GM12878 (cell line): ENCODE results near the gene BATF3. TPM values are rescaled to one million over a fixed set of nuclear protein-coding genes. Genes with fewer than 3 reads are reported as not detected.
A peak's percentile ranks its signal among the peaks of the same experiment; 100 is the strongest.

Experiments used
- ATAC-seq: fragments of 200-7000 bp; cut with Tn5 transposase; 3 replicates; pipeline ENCODE4 v1.9.1; 2020; ENCODE audit warnings: mild to moderate bottlenecking, moderate library complexity
- BruUV-seq: library from RNA; stranded (reverse); fragments of 400-500 nt; replicated peaks from 2 replicates; lab custom pipeline; 2021; lab: Mats Ljungman, UMichigan
- CTCF ChIA-PET: fragments of 300-600 bp; sonication (Branson Sonifier 250); formaldehyde crosslinking; extraction: SDS; loops from one replicate; lab custom pipeline; 2021; ENCODE audit warnings: inconsistent platforms; lab: Yijun Ruan, JAX
- POLR2A ChIA-PET: fragments of 350-600 bp; formaldehyde crosslinking; extraction: SDS; loops from one replicate; lab custom pipeline; 2021; ENCODE audit warnings: inconsistent platforms; lab: Charles Lee
- RAD21 ChIA-PET: fragments of 300-600 bp; sonication (Branson Sonifier 250); formaldehyde crosslinking; loops from one replicate; lab custom pipeline; 2023; ENCODE audit warnings: antibody characterized with exemption; ENCODE audit not compliant: unreplicated experiment; lab: Charles Lee
- SMC1A ChIA-PET: fragments of 300-600 bp; sonication (Branson Sonifier 250); formaldehyde crosslinking; loops from one replicate; lab custom pipeline; 2023; ENCODE audit not compliant: unreplicated experiment, uncharacterized antibody; lab: Charles Lee
- DNase-seq: peaks from one replicate; pipeline ENCODE4 v3.0.0-alpha.2; 2011; ENCODE audit warnings: low read depth, low spot score
- FAIRE-seq: peaks from 3 replicates; lab custom pipeline; 2011; peaks lifted over from hg19 to GRCh38; lab: Jason Lieb, UNC
- H2AFZ ChIP-seq: 2 replicates; pipeline ENCODE4 v1.6.0; 2011; ENCODE audit warnings: low read depth, low read length, control low read depth; ENCODE audit not compliant: control insufficient read depth
- H3K27ac ChIP-seq: 2 replicates; pipeline ENCODE4 v1.5.1; 2011; ENCODE audit warnings: control low read depth; ENCODE audit not compliant: control insufficient read depth, insufficient read depth
- H3K27me3 ChIP-seq, 2 experiments: replicated peaks in 1 of 2; 2 replicates each; pipeline versions ENCODE4 v1.6.0 to v1.6.1; 2011; ENCODE audit warnings: low read length in 1 of 2; ENCODE audit not compliant: control insufficient read depth in 2 of 2, insufficient read depth in 2 of 2
- H3K36me3 ChIP-seq, 2 experiments: 2 replicates each; pipeline ENCODE4 v1.5.1; 2011; ENCODE audit warnings: low read length in 1 of 2; ENCODE audit not compliant: control insufficient read depth in 2 of 2, insufficient read depth in 2 of 2
- H3K4me1 ChIP-seq: 2 replicates; pipeline ENCODE4 v1.6.1; 2011; ENCODE audit warnings: mild to moderate bottlenecking, low read length, moderate library complexity, mixed read lengths; ENCODE audit not compliant: control insufficient read depth, insufficient read depth
- H3K4me2 ChIP-seq: 2 replicates; pipeline ENCODE4 v1.6.0; 2011; ENCODE audit warnings: control low read depth; ENCODE audit not compliant: control insufficient read depth, insufficient read depth
- H3K4me3 ChIP-seq: fragments of 200-600 bp; sonication (generic); 2 replicates; pipeline ENCODE4 v1.5.1; 2016
- H3K79me2 ChIP-seq: 2 replicates; pipeline ENCODE4 v1.6.0; 2011; ENCODE audit warnings: low read length; ENCODE audit not compliant: control insufficient read depth, insufficient read depth
- H3K9ac ChIP-seq: 2 replicates; pipeline ENCODE4 v1.8.0; 2011; ENCODE audit warnings: low read length, control low read depth, mixed read lengths; ENCODE audit not compliant: control insufficient read depth, insufficient read depth
- H3K9me3 ChIP-seq: replicated peaks from 3 replicates; pipeline ENCODE4 v1.5.1; 2011; ENCODE audit warnings: mild to moderate bottlenecking, low read length; ENCODE audit not compliant: control insufficient read depth, insufficient read depth
- H4K20me1 ChIP-seq: 2 replicates; pipeline ENCODE4 v1.6.0; 2011; ENCODE audit not compliant: control insufficient read depth, insufficient read depth
- CEBPZ ChIP-seq: fragments of 150-350 bp; IDR thresholded peaks from 2 replicates; pipeline ENCODE4 v1.6.1; 2016; ENCODE audit warnings: low read depth, low read length
- CREM ChIP-seq: IDR thresholded peaks from 2 replicates; pipeline ENCODE4 v1.6.1; 2014; ENCODE audit warnings: antibody characterized with exemption, low read depth
- CTCF ChIP-seq, 3 experiments: IDR thresholded peaks in 2 of 3; conservative IDR thresholded peaks in 1 of 3; 2 replicates each; pipeline ENCODE4 v1.5.1; 2011; ENCODE audit warnings: low read depth in 3 of 3, low read length in 3 of 3, mild to moderate bottlenecking in 3 of 3, control low read depth in 2 of 3, moderate library complexity in 2 of 3, inconsistent platforms in 1 of 3, mixed read lengths in 1 of 3; ENCODE audit not compliant: control insufficient read depth in 2 of 3, insufficient read depth in 1 of 3; ENCODE audit errors: extremely low read depth in 1 of 3
- LARP7 ChIP-seq: fragments of 450-650 bp; IDR thresholded peaks from 2 replicates; pipeline ENCODE4 v1.6.1; 2017; ENCODE audit warnings: mild to moderate bottlenecking
- MTA2 ChIP-seq: fragments of 450-650 bp; IDR thresholded peaks from 2 replicates; pipeline ENCODE4 v1.6.1; 2016; ENCODE audit warnings: low read depth, mild to moderate bottlenecking, moderate library complexity
- MYB ChIP-seq: fragments of 150-350 bp; IDR thresholded peaks from 2 replicates; pipeline ENCODE4 v1.6.1; 2014; ENCODE audit warnings: mild to moderate bottlenecking, low read depth, low read length, borderline replicate concordance
- SP1 ChIP-seq: IDR thresholded peaks from one replicate; pipeline ENCODE4 v1.6.1; 2011; ENCODE audit warnings: low read depth, low read length
- SPI1 ChIP-seq: IDR thresholded peaks from 2 replicates; pipeline ENCODE4 v1.6.1; 2011; ENCODE audit warnings: low read depth, mild to moderate bottlenecking, low read length, moderate library complexity, borderline replicate concordance; ENCODE audit not compliant: insufficient read depth
- SUPT20H ChIP-seq: IDR thresholded peaks from 2 replicates; pipeline ENCODE4 v1.6.1; 2011; ENCODE audit warnings: low read depth, mild to moderate bottlenecking, low read length, moderate library complexity, borderline replicate concordance; ENCODE audit not compliant: control insufficient read depth
- ZBTB4 ChIP-seq: fragments of 450-650 bp; formaldehyde crosslinking; IDR thresholded peaks from 2 replicates; pipeline ENCODE4 v1.4.0; 2022; ENCODE audit warnings: mild to moderate bottlenecking, moderate library complexity
- WGBS: methylation state at CpG from one replicate; pipeline ENCODE4 v1.1.6; 2016; ENCODE audit warnings: low lambda C conversion rate; ENCODE audit not compliant: insufficient replicate concordance, insufficient coverage; ENCODE audit errors: missing lambda C conversion rate; 5-methylcytosine and 5-hydroxymethylcytosine counted together
- in situ Hi-C: fragments of 300-500 bp; cut with MboI; formaldehyde crosslinking; loops from 9 replicates; pipeline ENCODE4 v1.14.3; 2018; ENCODE audit warnings: mixed read lengths
- intact Hi-C: fragments of 100-400 bp; cut with micrococcal nuclease; formaldehyde crosslinking; loops from one replicate; pipeline ENCODE4 v1.14.2; 2022; ENCODE audit not compliant: unreplicated experiment
- polyA plus RNA-seq, 11 experiments: library from polyadenylated mRNA; depleted of rRNA in 4 of 11; unstranded in 6 of 11; stranded (reverse) in 5 of 11; fragments of >200 nt; fragmentation: Nextera tagmentation in 4 of 11; fragmentation: Illumina TruSeq in 1 of 11; extraction: Ambion mirVana in 4 of 11; extraction: Trizol in 1 of 11; gene quantifications; 1 replicate in 1 of 11; 2 replicates in 10 of 11; pipeline versions ENCODE4 v1.2.1 to v1.2.3, GENCODE V29; 2011 to 2016; ENCODE audit warnings: inconsistent platforms in 2 of 11, missing spikeins in 2 of 11, low read depth in 1 of 11
- total RNA-seq, 4 experiments: library from RNA; depleted of rRNA in 3 of 4; stranded (reverse); fragments of >200 nt in 3 of 4; fragmentation: Illumina TruSeq in 1 of 4; extraction: Trizol in 1 of 4; gene quantifications; 2 replicates each; pipeline versions ENCODE4 v1.2.1 to v1.2.3, GENCODE V29; 2013 to 2021

Gene BATF3
- total and polyA plus RNA-seq, 10 of the 15 experiments (the other 5 are each of a cell fraction or from before 2014, with no cell fraction given): 11.1 to 56.8 (median 30.8) TPM

- POLR2A ChIA-PET: interaction anchor here (0.5 to 1.6 kb wide), 4 partner anchors 10 to 881 kb away, joined by 3 to 7 read pairs (median 4); no protein-coding TSS in a partner anchor
- peak overlapping the region; percentile 64 for H3K4me3 ChIP-seq
- 33% methylated on average over 37 of the region's 37 CpGs for WGBS
- peak; percentile 59 for FAIRE-seq
- SMC1A ChIA-PET: interaction anchor here (0.6 to 5.7 kb wide), 44 partner anchors 10 to 1012 kb away, joined by 3 to 80 read pairs (median 5); partner anchors contain the start of genes BATF3, NSL1 and TATDN3
- H3K36me3 ChIP-seq: no peaks in the 10 kb centered on the region
- intact Hi-C loops (loop anchor here (1.0 to 10.0 kb wide), 6 partner anchors 34 to 399 kb away; partner anchors contain the start of gene BATF3), in situ Hi-C loops (loop anchor here (5.0 kb wide), 1 partner anchor 332 kb away; no protein-coding TSS in a partner anchor)
- H3K79me2 ChIP-seq: no peaks in the 10 kb centered on the region
- peak overlapping the region; percentile 33; the same call in 1 of the 2 replicates for H3K27ac ChIP-seq
- H3K9me3 ChIP-seq: no peaks in the 10 kb centered on the region
- peak; percentile 98 for ATAC-seq
- CTCF ChIA-PET: interaction anchor here (0.6 to 5.6 kb wide), 79 partner anchors 9 to 984 kb away, joined by 3 to 103 read pairs (median 5); partner anchors contain the start of genes ATF3, BATF3, NSL1 and TATDN3
- peak overlapping the region; percentile 38 for H3K9ac ChIP-seq
- H3K27me3 ChIP-seq: no peaks in the 10 kb centered on the region
- RAD21 ChIA-PET: interaction anchor here (0.6 to 5.3 kb wide), 55 partner anchors 8 to 985 kb away, joined by 3 to 66 read pairs (median 5); partner anchors contain the start of genes ATF3 and BATF3
- H2AFZ ChIP-seq: peak overlapping the region; percentile 89
- no peaks in the 10 kb centered on the region for H4K20me1 ChIP-seq
- no TSS peak for BruUV-seq
- H3K4me1 ChIP-seq: peaks cover 24% of the 10 kb centered on the region
- no peak for DNase-seq
- H3K4me2 ChIP-seq: peak overlapping the region; percentile 77
- TF ChIP-seq SP1: peak; percentile 18
- TF ChIP-seq CTCF (IDR thresholded peaks at IDR 0.05 in 2 of 3, conservative IDR thresholded peaks at IDR 0.05 in 1 of 3; ENCODE audit: control insufficient read depth in 2 of 3, extremely low read depth in 1 of 3, insufficient read depth in 1 of 3, low read depth in 3 of 3, low read length in 3 of 3): peak; percentile 90 to 98 (median 94)
- no peak for TF ChIP-seq CREM
- no peak for TF ChIP-seq CEBPZ
- TF ChIP-seq SPI1: peak; percentile 36; the same call in 1 of the 2 replicates
- TF ChIP-seq MTA2: no peak
- no peak for TF ChIP-seq SUPT20H
- 0 out of 2 replicates have a peak, but pooled peaks have one; percentile 52 for TF ChIP-seq LARP7
- TF ChIP-seq MYB: no peak
- TF ChIP-seq ZBTB4 (CRISPR knock-in tag): no peak
Observed at GRCh38 chr1:212665241-212666115, 34.2 kb downstream of the BATF3 start.
